Measurements from ENCODE around the gene SVOP. TPM values are rescaled to one million over a fixed set of nuclear protein-coding genes. Genes with fewer than 3 reads are reported as not detected.

Gene SVOP
- total and polyA plus RNA-seq, 2 donors (not counting 1 experiment from before 2014, with no cell fraction given), result not detected

DNA sequence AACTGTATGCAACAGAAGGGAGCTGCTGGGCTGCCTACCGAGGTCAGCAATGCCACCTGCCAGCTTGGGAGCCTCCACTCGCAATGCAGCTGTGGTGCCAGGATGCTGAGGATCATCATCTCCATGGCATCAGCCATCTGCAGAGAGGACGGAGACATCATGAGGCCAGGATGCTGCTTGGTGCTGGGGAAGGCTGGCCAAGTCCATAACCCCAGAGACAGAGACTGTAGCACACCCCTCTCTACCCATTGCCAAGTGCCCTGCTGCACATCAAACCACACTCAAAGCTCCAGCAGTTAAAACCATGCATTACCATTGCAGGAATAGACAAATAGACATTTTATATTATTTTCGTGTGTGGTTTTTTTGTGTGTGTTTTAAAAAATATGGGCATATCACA is 43.5 kb downstream of the SVOP start:
- 88% methylated on average over 2 of the region's 4 CpGs for WGBS (ENCODE audit: insufficient coverage)
- H3K27ac Mint-ChIP-seq, result no peak overlapping the region
- H3K79me2 ChIP-seq (ENCODE audit: control insufficient read depth, insufficient read depth, low read length), result no peaks in the 10 kb centered on the region
- H3K9me3 Mint-ChIP-seq (ENCODE audit: insufficient read depth), result no peaks in the 10 kb centered on the region
- H3K4me3 Mint-ChIP-seq, result no peak overlapping the region
- DNase-seq (no peak), ATAC-seq (ENCODE audit: low read depth) (no peak)
- TF ChIP-seq, protein P1, sequence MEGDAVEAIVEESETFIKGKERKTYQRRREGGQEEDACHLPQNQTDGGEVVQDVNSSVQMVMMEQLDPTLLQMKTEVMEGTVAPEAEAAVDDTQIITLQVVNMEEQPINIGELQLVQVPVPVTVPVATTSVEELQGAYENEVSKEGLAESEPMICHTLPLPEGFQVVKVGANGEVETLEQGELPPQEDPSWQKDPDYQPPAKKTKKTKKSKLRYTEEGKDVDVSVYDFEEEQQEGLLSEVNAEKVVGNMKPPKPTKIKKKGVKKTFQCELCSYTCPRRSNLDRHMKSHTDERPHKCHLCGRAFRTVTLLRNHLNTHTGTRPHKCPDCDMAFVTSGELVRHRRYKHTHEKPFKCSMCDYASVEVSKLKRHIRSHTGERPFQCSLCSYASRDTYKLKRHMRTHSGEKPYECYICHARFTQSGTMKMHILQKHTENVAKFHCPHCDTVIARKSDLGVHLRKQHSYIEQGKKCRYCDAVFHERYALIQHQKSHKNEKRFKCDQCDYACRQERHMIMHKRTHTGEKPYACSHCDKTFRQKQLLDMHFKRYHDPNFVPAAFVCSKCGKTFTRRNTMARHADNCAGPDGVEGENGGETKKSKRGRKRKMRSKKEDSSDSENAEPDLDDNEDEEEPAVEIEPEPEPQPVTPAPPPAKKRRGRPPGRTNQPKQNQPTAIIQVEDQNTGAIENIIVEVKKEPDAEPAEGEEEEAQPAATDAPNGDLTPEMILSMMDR (IDR thresholded peaks at IDR 0.05), result no peak
- TF ChIP-seq EZH2 (IDR thresholded peaks at IDR 0.05; ENCODE audit: borderline replicate concordance, insufficient read depth, low read depth, low read length, poor library complexity, severe bottlenecking), result no peak
- ChIA-PET CTCF (interaction anchor here (1.1 kb wide), 1 partner anchor 11 kb away, joined by 3 read pairs; no protein-coding TSS in a partner anchor), POLR2A (no interaction called here)
- H3K27ac ChIP-seq (ENCODE audit: low read length in 2 of 2), result no peak overlapping the region
- no peaks in the 10 kb centered on the region for H3K4me1 ChIP-seq (ENCODE audit: control insufficient read depth in 2 of 2, insufficient read depth in 2 of 2, low read length in 2 of 2)
- H3K36me3 ChIP-seq (replicated peaks in 1 of 2; ENCODE audit: control extremely low read depth in 1 of 2, control insufficient read depth in 1 of 2, extremely low read depth in 1 of 2, insufficient read depth in 2 of 2, low read length in 1 of 2), result no peaks in the 10 kb centered on the region
- peaks cover under 1% of the 10 kb centered on the region for H3K27me3 Mint-ChIP-seq
- H3K9ac ChIP-seq (ENCODE audit: low read length), result no peak overlapping the region
- peaks cover 0 to 18% (median 0%) of the 10 kb centered on the region in 4 experiments for H3K27me3 ChIP-seq (replicated peaks in 1 of 4; ENCODE audit: control extremely low read depth in 1 of 4, control insufficient read depth in 3 of 4, insufficient read depth in 4 of 4, low read length in 3 of 4)
- intact Hi-C loops (cut with micrococcal nuclease), result no loop called here
- H3K9me3 ChIP-seq (ENCODE audit: control extremely low read depth in 1 of 3, control insufficient read depth in 2 of 3, insufficient read depth in 1 of 3, low read length in 2 of 3), result no peaks in the 10 kb centered on the region
- H3K4me2 ChIP-seq (replicated peaks; ENCODE audit: low read depth, low read length, poor library complexity, severe bottlenecking), result no peak overlapping the region
- H3K4me1 Mint-ChIP-seq, result no peaks in the 10 kb centered on the region
- H2AFZ ChIP-seq (ENCODE audit: insufficient read depth, low read depth, low read length, poor library complexity, severe bottlenecking), result no peak overlapping the region
- no peaks in the 10 kb centered on the region for H4K20me1 ChIP-seq (ENCODE audit: control insufficient read depth, insufficient read depth, low read length, poor library complexity, severe bottlenecking)
- no peak overlapping the region for H3K4me3 ChIP-seq (ENCODE audit: control extremely low read depth in 1 of 5, extremely low read depth in 1 of 5, insufficient read depth in 1 of 5, low read depth in 2 of 5, low read length in 4 of 5)

DNA sequence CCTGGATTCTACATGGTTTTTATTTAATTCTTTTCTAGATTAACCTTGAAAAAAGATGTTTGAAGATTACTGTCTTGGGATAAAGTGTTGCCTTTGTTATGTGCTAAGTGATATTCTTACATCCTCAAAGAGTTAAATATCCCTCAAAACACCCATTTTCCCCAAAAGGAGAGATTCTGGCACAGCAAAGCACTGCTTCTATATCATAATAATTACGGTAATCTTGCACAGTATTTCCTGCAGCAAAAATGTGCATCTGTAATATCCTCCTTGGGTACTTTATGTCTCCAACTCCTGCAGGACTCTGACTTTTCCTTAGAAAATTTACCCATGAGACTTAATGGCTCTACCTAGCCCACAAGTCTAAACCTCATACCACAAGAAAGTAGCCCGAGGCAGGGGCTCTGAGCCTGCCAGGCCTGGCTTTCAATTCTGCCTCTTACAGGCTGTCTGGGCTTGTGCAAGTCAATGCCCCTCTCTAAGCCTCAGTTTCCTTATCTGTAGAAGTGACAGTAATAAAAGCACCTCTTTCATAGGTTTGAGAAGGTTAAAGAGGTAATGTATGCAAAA is 45.8 kb downstream of the SVOP start:
- no peak overlapping the region for H3K4me2 ChIP-seq (replicated peaks; ENCODE audit: low read depth, low read length, poor library complexity, severe bottlenecking)
- H3K9me3 ChIP-seq (ENCODE audit: control extremely low read depth in 1 of 3, control insufficient read depth in 2 of 3, insufficient read depth in 1 of 3, low read length in 2 of 3), result no peaks in the 10 kb centered on the region
- H3K79me2 ChIP-seq (ENCODE audit: control insufficient read depth, insufficient read depth, low read length), result no peaks in the 10 kb centered on the region
- intact Hi-C loops (cut with micrococcal nuclease), result no loop called here
- H3K9ac ChIP-seq (ENCODE audit: low read length), result no peak overlapping the region
- peaks cover 0 to 18% (median 0%) of the 10 kb centered on the region in 4 experiments for H3K27me3 ChIP-seq (replicated peaks in 1 of 4; ENCODE audit: control extremely low read depth in 1 of 4, control insufficient read depth in 3 of 4, insufficient read depth in 4 of 4, low read length in 3 of 4)
- ChIA-PET CTCF (no interaction called here), POLR2A (no interaction called here)
- H3K9me3 Mint-ChIP-seq (ENCODE audit: insufficient read depth), result no peaks in the 10 kb centered on the region
- no peaks in the 10 kb centered on the region for H3K4me1 ChIP-seq (ENCODE audit: control insufficient read depth in 2 of 2, insufficient read depth in 2 of 2, low read length in 2 of 2)
- H3K4me3 ChIP-seq (ENCODE audit: control extremely low read depth in 1 of 5, extremely low read depth in 1 of 5, insufficient read depth in 1 of 5, low read depth in 2 of 5, low read length in 4 of 5), result no peak overlapping the region
- no peaks in the 10 kb centered on the region for H3K36me3 ChIP-seq (replicated peaks in 1 of 2; ENCODE audit: control extremely low read depth in 1 of 2, control insufficient read depth in 1 of 2, extremely low read depth in 1 of 2, insufficient read depth in 2 of 2, low read length in 1 of 2)
- ATAC-seq (ENCODE audit: low read depth) (no peak), DNase-seq (no peak)
- no peaks in the 10 kb centered on the region for H4K20me1 ChIP-seq (ENCODE audit: control insufficient read depth, insufficient read depth, low read length, poor library complexity, severe bottlenecking)
- H3K27ac Mint-ChIP-seq, result no peak overlapping the region
- H3K4me3 Mint-ChIP-seq, result no peak overlapping the region
- no peak overlapping the region for H3K27ac ChIP-seq (ENCODE audit: low read length in 2 of 2)
- no peak overlapping the region for H2AFZ ChIP-seq (ENCODE audit: insufficient read depth, low read depth, low read length, poor library complexity, severe bottlenecking)
- TF ChIP-seq, protein P1 (IDR thresholded peaks at IDR 0.05), result no peak
- TF ChIP-seq EZH2 (IDR thresholded peaks at IDR 0.05; ENCODE audit: borderline replicate concordance, insufficient read depth, low read depth, low read length, poor library complexity, severe bottlenecking), result no peak
- no peaks in the 10 kb centered on the region for H3K4me1 Mint-ChIP-seq
- peaks cover 7% of the 10 kb centered on the region for H3K27me3 Mint-ChIP-seq
- 93% methylated on average over 2 of the region's 2 CpGs for WGBS (ENCODE audit: insufficient coverage)

Data from B cell (primary cell).